ENCODE data around the gene PRXL2C. TPM values are rescaled to one million over a fixed set of nuclear protein-coding genes. Genes with fewer than 3 reads are reported as not detected.

PRXL2C gene
- polyA plus RNA-seq, 4 donors = 3.1 to 7.6 (median 5.6) TPM

- Histone ChIP-seq H3K27me3 (ENCODE audit: control insufficient read depth in 3 of 3, insufficient read depth in 3 of 3, low read length in 3 of 3) (no peaks in the 10 kb centered on the region), H3K4me3 (ENCODE audit: low read depth in 1 of 3, low read length in 3 of 3) (no peak overlapping the region), H3K9me3 (ENCODE audit: control insufficient read depth in 2 of 2, insufficient read depth in 1 of 2, low read depth in 1 of 2, low read length in 1 of 2) (no peaks in the 10 kb centered on the region), H3K36me3 (ENCODE audit: control insufficient read depth in 3 of 3, insufficient read depth in 2 of 3, low read depth in 1 of 3, low read length in 3 of 3) (no peaks in the 10 kb centered on the region), H3K4me1 (ENCODE audit: control insufficient read depth in 3 of 3, insufficient read depth in 2 of 3, low read depth in 1 of 3, low read length in 2 of 3) (peaks cover 0 to 5% (median 0%) of the 10 kb centered on the region in 3 donors), H3K27ac (ENCODE audit: low read depth in 1 of 3, low read length in 2 of 3) (peak overlapping the region in 2 of 3 donors; percentile 15 to 48)
- 30 to 46% (median 33%) methylated on average over 12 of the region's 12 CpGs for WGBS, 3 donors
- DNase-seq = peak; percentile 73 to 81
- FAIRE-seq = no peak
These were observed 42.8 kb downstream of the PRXL2C start for GRCh38 chr9:96612105-96612965.

- Histone ChIP-seq H3K4me3 (ENCODE audit: low read depth in 1 of 3, low read length in 3 of 3) (no peak overlapping the region), H3K4me1 (ENCODE audit: control insufficient read depth in 3 of 3, insufficient read depth in 2 of 3, low read depth in 1 of 3, low read length in 2 of 3) (peaks cover 0 to 5% (median 0%) of the 10 kb centered on the region in 3 donors), H3K36me3 (ENCODE audit: control insufficient read depth in 3 of 3, insufficient read depth in 2 of 3, low read depth in 1 of 3, low read length in 3 of 3) (no peaks in the 10 kb centered on the region), H3K9me3 (ENCODE audit: control insufficient read depth in 2 of 2, insufficient read depth in 1 of 2, low read depth in 1 of 2, low read length in 1 of 2) (no peaks in the 10 kb centered on the region), H3K27me3 (ENCODE audit: control insufficient read depth in 3 of 3, insufficient read depth in 3 of 3, low read length in 3 of 3) (no peaks in the 10 kb centered on the region), H3K27ac (ENCODE audit: low read depth in 1 of 3, low read length in 2 of 3) (no peak overlapping the region)
- WGBS, 3 donors = 80 to 95% (median 90%) methylated on average over 3 of the region's 3 CpGs
- FAIRE-seq = no peak
- no peak for DNase-seq
These were observed 43.8 kb downstream of the PRXL2C start for GRCh38 chr9:96611302-96611701.

GRCh38 chr9:96609732-96610131 lies 45.4 kb downstream of the PRXL2C start:
- H3K4me3 ChIP-seq (ENCODE audit: low read depth in 1 of 3, low read length in 3 of 3) = no peak overlapping the region
- no peaks in the 10 kb centered on the region for H3K36me3 ChIP-seq (ENCODE audit: control insufficient read depth in 3 of 3, insufficient read depth in 2 of 3, low read depth in 1 of 3, low read length in 3 of 3)
- no peak for FAIRE-seq
- no peak overlapping the region for H3K27ac ChIP-seq (ENCODE audit: low read depth in 1 of 3, low read length in 2 of 3)
- H3K9me3 ChIP-seq (ENCODE audit: control insufficient read depth in 2 of 2, insufficient read depth in 1 of 2, low read depth in 1 of 2, low read length in 1 of 2) = no peaks in the 10 kb centered on the region
- DNase-seq = no peak
- H3K4me1 ChIP-seq (ENCODE audit: control insufficient read depth in 3 of 3, insufficient read depth in 2 of 3, low read depth in 1 of 3, low read length in 2 of 3) = peaks cover 0 to 5% (median 0%) of the 10 kb centered on the region in 3 donors
- H3K27me3 ChIP-seq (ENCODE audit: control insufficient read depth in 3 of 3, insufficient read depth in 3 of 3, low read length in 3 of 3) = no peaks in the 10 kb centered on the region

GRCh38 chr9:96607971-96608370 lies 47.1 kb downstream of the PRXL2C start:
- no peak for FAIRE-seq
- no peak for DNase-seq
- Histone ChIP-seq H3K36me3 (ENCODE audit: control insufficient read depth in 3 of 3, insufficient read depth in 2 of 3, low read depth in 1 of 3, low read length in 3 of 3) (no peaks in the 10 kb centered on the region), H3K27ac (ENCODE audit: low read depth in 1 of 3, low read length in 2 of 3) (no peak overlapping the region), H3K9me3 (ENCODE audit: control insufficient read depth in 2 of 2, insufficient read depth in 1 of 2, low read depth in 1 of 2, low read length in 1 of 2) (no peaks in the 10 kb centered on the region), H3K4me3 (ENCODE audit: low read depth in 1 of 3, low read length in 3 of 3) (no peak overlapping the region), H3K27me3 (ENCODE audit: control insufficient read depth in 3 of 3, insufficient read depth in 3 of 3, low read length in 3 of 3) (no peaks in the 10 kb centered on the region), H3K4me1 (ENCODE audit: control insufficient read depth in 3 of 3, insufficient read depth in 2 of 3, low read depth in 1 of 3, low read length in 2 of 3) (peaks cover 0 to 5% (median 0%) of the 10 kb centered on the region in 3 donors)
- 80 to 86% (median 86%) methylated on average over 3 of the region's 3 CpGs for WGBS, 3 donors

GRCh38 chr9:96605328-96605727 lies 49.8 kb downstream of the PRXL2C start:
- Histone ChIP-seq H3K4me3 (ENCODE audit: low read depth in 1 of 3, low read length in 3 of 3) (no peak overlapping the region), H3K9me3 (ENCODE audit: control insufficient read depth in 2 of 2, insufficient read depth in 1 of 2, low read depth in 1 of 2, low read length in 1 of 2) (peaks cover 0 to 3% of the 10 kb centered on the region in 2 donors), H3K4me1 (ENCODE audit: control insufficient read depth in 3 of 3, insufficient read depth in 2 of 3, low read depth in 1 of 3, low read length in 2 of 3) (no peaks in the 10 kb centered on the region), H3K27me3 (ENCODE audit: control insufficient read depth in 3 of 3, insufficient read depth in 3 of 3, low read length in 3 of 3) (no peaks in the 10 kb centered on the region), H3K27ac (ENCODE audit: low read depth in 1 of 3, low read length in 2 of 3) (no peak overlapping the region), H3K36me3 (ENCODE audit: control insufficient read depth in 3 of 3, insufficient read depth in 2 of 3, low read depth in 1 of 3, low read length in 3 of 3) (no peaks in the 10 kb centered on the region)
- WGBS, 3 donors = 89 to 94% (median 91%) methylated on average over 3 of the region's 3 CpGs
- no peak for DNase-seq
- FAIRE-seq = no peak

- no peaks in the 10 kb centered on the region for H3K4me1 ChIP-seq (ENCODE audit: control insufficient read depth in 3 of 3, insufficient read depth in 2 of 3, low read depth in 1 of 3, low read length in 2 of 3)
- no peaks in the 10 kb centered on the region for H3K36me3 ChIP-seq (ENCODE audit: control insufficient read depth in 3 of 3, insufficient read depth in 2 of 3, low read depth in 1 of 3, low read length in 3 of 3)
- DNase-seq = no peak
- WGBS, 3 donors = 73 to 83% (median 79%) methylated on average over 3 of the region's 3 CpGs
- H3K27ac ChIP-seq (ENCODE audit: low read depth in 1 of 3, low read length in 2 of 3) = no peak overlapping the region
- no peak overlapping the region for H3K4me3 ChIP-seq (ENCODE audit: low read depth in 1 of 3, low read length in 3 of 3)
- FAIRE-seq = no peak
- peaks cover 0 to 3% of the 10 kb centered on the region in 2 donors for H3K9me3 ChIP-seq (ENCODE audit: control insufficient read depth in 2 of 2, insufficient read depth in 1 of 2, low read depth in 1 of 2, low read length in 1 of 2)
- no peaks in the 10 kb centered on the region for H3K27me3 ChIP-seq (ENCODE audit: control insufficient read depth in 3 of 3, insufficient read depth in 3 of 3, low read length in 3 of 3)
These were observed 51.2 kb downstream of the PRXL2C start for GRCh38 chr9:96604004-96604319.

GRCh38 chr9:96603305-96604003 lies 51.7 kb downstream of the PRXL2C start:
- DNase-seq = no peak
- Histone ChIP-seq H3K4me1 (ENCODE audit: control insufficient read depth in 3 of 3, insufficient read depth in 2 of 3, low read depth in 1 of 3, low read length in 2 of 3) (no peaks in the 10 kb centered on the region), H3K27ac (ENCODE audit: low read depth in 1 of 3, low read length in 2 of 3) (no peak overlapping the region), H3K27me3 (ENCODE audit: control insufficient read depth in 3 of 3, insufficient read depth in 3 of 3, low read length in 3 of 3) (no peaks in the 10 kb centered on the region), H3K4me3 (ENCODE audit: low read depth in 1 of 3, low read length in 3 of 3) (no peak overlapping the region), H3K36me3 (ENCODE audit: control insufficient read depth in 3 of 3, insufficient read depth in 2 of 3, low read depth in 1 of 3, low read length in 3 of 3) (no peaks in the 10 kb centered on the region), H3K9me3 (ENCODE audit: control insufficient read depth in 2 of 2, insufficient read depth in 1 of 2, low read depth in 1 of 2, low read length in 1 of 2) (peaks cover 0 to 3% of the 10 kb centered on the region in 2 donors)
- 83 to 87% (median 84%) methylated on average over 8 of the region's 8 CpGs for WGBS, 3 donors
- FAIRE-seq = no peak

GRCh38 chr9:96599298-96599697 lies 55.8 kb downstream of the PRXL2C start:
- no peak overlapping the region for H3K4me3 ChIP-seq (ENCODE audit: low read depth in 1 of 3, low read length in 3 of 3)
- 91 to 95% (median 95%) methylated on average over 5 of the region's 5 CpGs for WGBS, 3 donors
- H3K27me3 ChIP-seq (ENCODE audit: control insufficient read depth in 3 of 3, insufficient read depth in 3 of 3, low read length in 3 of 3) = no peaks in the 10 kb centered on the region
- no peak overlapping the region for H3K27ac ChIP-seq (ENCODE audit: low read depth in 1 of 3, low read length in 2 of 3)
- H3K9me3 ChIP-seq (ENCODE audit: control insufficient read depth in 2 of 2, insufficient read depth in 1 of 2, low read depth in 1 of 2, low read length in 1 of 2) = peaks cover 0 to 10% of the 10 kb centered on the region in 2 donors
- DNase-seq (no peak), FAIRE-seq (no peak)
- H3K4me1 ChIP-seq (ENCODE audit: control insufficient read depth in 3 of 3, insufficient read depth in 2 of 3, low read depth in 1 of 3, low read length in 2 of 3) = no peaks in the 10 kb centered on the region
- no peaks in the 10 kb centered on the region for H3K36me3 ChIP-seq (ENCODE audit: control insufficient read depth in 3 of 3, insufficient read depth in 2 of 3, low read depth in 1 of 3, low read length in 3 of 3)
